D721Med (cell line): ENCODE results near the gene POLR3GL.

Experiments
- DNase-seq: peaks from one replicate; pipeline ENCODE4 v3.0.0; 2011; ENCODE audit warnings: low spot score; ENCODE audit not compliant: insufficient read length
- FAIRE-seq: peaks from 2 replicates; lab custom pipeline; 2011; peaks lifted over from hg19 to GRCh38; lab: Jason Lieb, UNC
- TF ChIP-seq, protein P1 (sequence below): IDR thresholded peaks from 2 replicates; pipeline ENCODE4 v1.5.1; 2012; ENCODE audit warnings: mild to moderate bottlenecking, control low read depth; ENCODE audit not compliant: insufficient read depth; ENCODE audit errors: missing control alignments

POLR3GL gene

DNA sequence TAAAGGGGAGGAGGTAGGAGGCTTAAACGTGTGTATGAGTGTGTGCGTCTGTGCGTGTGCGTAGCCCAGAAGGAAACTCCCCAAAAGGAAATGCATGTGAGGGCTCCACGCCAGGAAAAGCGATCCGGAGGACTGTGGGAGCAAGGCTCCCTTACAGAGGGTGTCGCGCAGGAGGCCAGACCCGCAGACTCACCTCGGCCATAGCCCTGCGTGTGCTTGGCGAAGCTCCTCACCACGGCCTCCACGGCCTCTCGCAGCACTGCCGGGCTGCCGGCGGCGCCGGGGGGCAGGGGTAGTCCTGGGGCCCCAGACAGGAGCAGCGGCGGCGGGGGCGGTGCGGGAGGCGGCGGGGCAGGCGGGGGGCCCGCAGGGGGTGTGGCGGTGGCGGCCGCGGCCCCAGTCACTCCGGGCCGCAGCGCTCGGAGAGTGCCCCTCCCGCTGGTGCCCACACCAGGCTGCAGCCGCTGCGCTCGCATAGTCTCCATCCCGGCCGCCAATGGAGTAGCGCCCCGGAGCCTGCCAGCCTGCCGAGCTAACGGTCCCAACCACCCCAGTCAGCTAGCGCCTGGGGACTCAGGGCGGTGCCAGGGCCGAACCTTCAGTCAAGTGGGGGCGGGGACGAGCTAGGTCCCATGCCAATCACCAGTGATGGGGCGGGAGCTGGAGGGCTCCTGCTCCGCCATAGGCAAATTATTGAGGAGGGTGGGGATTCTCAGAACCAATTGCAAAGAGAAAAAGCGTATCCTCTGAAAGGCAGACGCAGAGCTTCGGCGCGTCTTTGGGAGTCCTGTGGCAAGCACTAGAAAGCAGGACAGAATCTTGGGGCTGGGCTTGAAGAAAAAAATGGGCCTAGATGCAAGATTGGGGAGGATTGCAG lies 6.8 kb upstream of the POLR3GL start, which contains the start of gene LIX1L:
LIX1L (minus strand) TSS at position 575 of the 877 bp plus-strand sequence; CDS start at position 485, 90 bp downstream.
- TF ChIP-seq, protein P1, sequence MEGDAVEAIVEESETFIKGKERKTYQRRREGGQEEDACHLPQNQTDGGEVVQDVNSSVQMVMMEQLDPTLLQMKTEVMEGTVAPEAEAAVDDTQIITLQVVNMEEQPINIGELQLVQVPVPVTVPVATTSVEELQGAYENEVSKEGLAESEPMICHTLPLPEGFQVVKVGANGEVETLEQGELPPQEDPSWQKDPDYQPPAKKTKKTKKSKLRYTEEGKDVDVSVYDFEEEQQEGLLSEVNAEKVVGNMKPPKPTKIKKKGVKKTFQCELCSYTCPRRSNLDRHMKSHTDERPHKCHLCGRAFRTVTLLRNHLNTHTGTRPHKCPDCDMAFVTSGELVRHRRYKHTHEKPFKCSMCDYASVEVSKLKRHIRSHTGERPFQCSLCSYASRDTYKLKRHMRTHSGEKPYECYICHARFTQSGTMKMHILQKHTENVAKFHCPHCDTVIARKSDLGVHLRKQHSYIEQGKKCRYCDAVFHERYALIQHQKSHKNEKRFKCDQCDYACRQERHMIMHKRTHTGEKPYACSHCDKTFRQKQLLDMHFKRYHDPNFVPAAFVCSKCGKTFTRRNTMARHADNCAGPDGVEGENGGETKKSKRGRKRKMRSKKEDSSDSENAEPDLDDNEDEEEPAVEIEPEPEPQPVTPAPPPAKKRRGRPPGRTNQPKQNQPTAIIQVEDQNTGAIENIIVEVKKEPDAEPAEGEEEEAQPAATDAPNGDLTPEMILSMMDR = no peak
- DNase-seq = peak; percentile 95
- FAIRE-seq = no peak

DNA sequence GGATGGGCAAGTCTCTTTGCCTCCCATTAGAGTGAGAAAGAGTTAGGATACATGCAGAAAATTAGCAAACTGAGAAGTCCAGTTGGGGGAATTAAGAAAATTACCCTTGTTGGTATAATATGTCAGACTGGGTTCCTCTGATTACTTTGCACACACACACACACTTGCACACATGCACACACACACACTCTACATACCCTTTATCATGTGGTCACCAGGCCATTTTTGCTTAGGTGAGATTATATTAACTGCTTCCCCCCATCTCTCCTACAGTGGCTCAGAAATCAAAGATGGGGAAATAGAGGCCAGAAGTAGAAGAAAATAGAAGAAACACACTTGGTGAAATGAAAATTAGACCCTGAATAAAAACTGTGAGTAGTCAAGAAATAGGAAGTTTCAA lies 5.8 kb upstream of the POLR3GL start:
- TF ChIP-seq, protein P1 = no peak
- FAIRE-seq = no peak

DNA sequence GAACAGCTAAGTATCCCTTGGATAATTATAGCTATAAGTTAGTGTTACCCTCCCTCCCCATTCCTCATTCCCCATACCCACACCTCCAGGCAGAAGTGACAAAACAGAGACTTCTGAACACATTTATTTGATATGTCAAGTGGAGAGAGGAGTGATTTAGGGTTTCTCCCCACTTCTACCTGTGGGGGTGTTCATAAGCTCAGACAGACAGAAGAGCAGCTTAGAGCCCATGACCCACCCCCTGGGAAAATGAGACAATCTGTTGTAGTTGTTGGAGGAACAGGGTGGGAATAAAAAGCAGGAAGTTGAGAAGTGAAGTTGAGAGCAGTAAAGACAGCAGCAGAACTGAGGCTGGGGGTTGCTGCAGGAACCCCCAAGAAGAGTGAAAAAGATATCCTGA lies 5.2 kb upstream of the POLR3GL start:
- TF ChIP-seq, protein P1 = no peak
- no peak for FAIRE-seq
- no peak for DNase-seq

More for the DNA sequence above, 5.8 kb upstream of the POLR3GL start:
- no peak for DNase-seq

DNA sequence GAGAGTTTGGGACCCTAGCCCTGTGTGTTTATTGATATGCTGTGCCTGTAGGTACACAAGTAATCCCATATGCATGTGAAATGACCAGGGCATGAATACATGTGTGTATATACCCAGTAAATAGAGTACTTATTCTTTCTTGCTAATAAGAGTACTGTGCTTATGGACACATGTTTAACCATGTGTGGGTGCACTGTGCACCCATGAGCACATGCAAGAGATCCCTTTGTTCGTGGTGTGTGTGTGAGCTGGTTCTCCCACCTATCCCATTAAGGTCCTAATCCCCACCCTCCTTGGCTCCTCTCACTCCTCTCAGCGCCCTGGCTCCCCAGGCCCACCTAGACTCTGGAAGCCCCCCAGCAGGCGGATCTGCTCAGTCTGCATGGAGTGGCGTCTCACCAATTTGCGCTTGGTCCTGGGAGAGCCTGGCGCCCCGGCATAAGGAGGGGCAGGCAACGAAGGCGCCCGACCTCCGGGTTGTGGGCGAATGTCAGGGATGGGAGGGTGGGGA lies 4.5 kb upstream of the POLR3GL start:
- FAIRE-seq (no peak), DNase-seq (no peak)
- TF ChIP-seq, protein P1 = no peak

DNA sequence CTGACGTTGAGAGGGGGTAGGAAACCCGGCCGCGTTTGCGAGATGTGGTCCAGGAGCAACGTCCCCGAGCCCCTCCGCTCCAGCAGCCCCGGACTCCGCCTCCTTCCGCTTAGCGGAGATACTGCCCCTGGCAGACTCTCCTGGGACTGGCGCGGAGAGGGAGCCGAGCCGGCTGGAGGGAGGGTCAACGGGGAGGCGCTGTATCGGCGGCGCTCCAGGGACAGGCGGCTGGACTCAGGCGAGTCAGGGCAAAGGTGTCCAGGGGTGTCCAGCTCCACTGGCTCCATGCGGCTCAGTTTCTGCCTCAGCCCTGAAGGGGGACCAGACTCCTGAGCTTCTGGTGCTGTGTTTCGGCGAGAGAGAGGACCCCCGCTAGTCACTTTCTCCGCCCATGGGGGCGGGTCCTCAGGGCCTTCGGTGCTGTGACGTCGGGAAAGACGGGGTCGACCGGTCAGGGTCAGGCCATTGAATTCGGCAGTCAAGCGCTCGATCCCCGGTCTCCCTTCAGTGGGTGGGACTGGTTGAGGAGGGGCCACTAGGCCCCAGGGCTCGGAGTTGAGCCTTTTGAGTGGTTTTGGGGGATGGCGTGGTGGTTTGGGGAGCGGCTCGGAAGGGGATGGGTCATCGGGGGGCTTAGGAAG lies 3.9 kb upstream of the POLR3GL start:
- DNase-seq = peak; percentile 92
- TF ChIP-seq, protein P1 = peak; percentile 5
- no peak for FAIRE-seq

DNA sequence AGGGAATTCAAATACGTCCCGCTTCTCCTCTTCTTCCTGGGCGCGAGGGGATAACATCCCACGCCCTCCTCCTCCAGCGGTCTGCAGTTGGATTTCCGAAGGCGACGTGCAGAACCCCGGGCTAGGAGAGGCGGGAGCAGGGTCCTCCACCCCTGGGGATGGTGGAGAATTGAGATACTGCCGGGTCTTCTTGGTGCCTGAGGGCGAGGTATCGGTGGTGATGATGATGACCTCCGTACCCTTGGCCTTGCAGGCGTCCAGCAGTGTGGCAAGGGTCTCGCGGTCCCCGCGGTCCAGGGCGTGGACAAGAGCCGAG lies 3.4 kb upstream of the POLR3GL start:
- no peak for FAIRE-seq
- DNase-seq = no peak
- TF ChIP-seq, protein P1 = no peak
